Body of pancreas (tissue), 4 donors: Measurements from ENCODE around the gene MGLL.

Experiments used
- POLR2A ChIP-seq, 3 donors: fragments of 450-650 bp; IDR thresholded peaks; one replicate each; pipeline ENCODE4 v1.6.1; 2016; ENCODE audit warnings: antibody characterized with exemption in 3 of 3, mild to moderate bottlenecking in 2 of 3
- TF ChIP-seq, protein P1 (sequence below), 7 experiments: fragments of 450-650 bp in 4 of 7; fragments of 200-600 bp in 3 of 7; sonication (generic) in 3 of 7; IDR thresholded peaks; one replicate each; pipeline ENCODE4 v1.5.1; 2016 to 2019; ENCODE audit warnings: antibody characterized with exemption in 7 of 7

DNA sequence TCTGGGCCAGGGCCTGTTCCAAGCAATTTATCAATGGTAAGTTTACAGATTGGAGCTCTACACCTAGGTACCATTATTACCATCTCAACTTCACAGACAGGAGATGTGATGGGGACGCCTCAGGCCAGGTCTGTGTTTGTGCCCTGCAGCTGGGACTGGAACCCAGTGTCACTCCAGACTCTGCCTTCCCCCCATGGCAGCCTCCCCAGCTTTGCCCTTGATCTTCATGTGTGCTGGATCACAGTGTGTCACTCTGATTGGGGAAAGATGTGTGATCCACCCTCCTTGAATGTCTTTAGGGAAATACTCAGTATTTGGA, 59.6 kb downstream of the MGLL start:
- TF ChIP-seq, protein P1, sequence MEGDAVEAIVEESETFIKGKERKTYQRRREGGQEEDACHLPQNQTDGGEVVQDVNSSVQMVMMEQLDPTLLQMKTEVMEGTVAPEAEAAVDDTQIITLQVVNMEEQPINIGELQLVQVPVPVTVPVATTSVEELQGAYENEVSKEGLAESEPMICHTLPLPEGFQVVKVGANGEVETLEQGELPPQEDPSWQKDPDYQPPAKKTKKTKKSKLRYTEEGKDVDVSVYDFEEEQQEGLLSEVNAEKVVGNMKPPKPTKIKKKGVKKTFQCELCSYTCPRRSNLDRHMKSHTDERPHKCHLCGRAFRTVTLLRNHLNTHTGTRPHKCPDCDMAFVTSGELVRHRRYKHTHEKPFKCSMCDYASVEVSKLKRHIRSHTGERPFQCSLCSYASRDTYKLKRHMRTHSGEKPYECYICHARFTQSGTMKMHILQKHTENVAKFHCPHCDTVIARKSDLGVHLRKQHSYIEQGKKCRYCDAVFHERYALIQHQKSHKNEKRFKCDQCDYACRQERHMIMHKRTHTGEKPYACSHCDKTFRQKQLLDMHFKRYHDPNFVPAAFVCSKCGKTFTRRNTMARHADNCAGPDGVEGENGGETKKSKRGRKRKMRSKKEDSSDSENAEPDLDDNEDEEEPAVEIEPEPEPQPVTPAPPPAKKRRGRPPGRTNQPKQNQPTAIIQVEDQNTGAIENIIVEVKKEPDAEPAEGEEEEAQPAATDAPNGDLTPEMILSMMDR (IDR thresholded peaks at IDR 0.05): no peak
- TF ChIP-seq POLR2A (IDR thresholded peaks at IDR 0.05): no peak
